Urinary bladder (tissue), 2 donors: ENCODE data around the gene SPOCK3. TPM values are rescaled to one million over a fixed set of nuclear protein-coding genes. Genes with fewer than 3 reads are reported as not detected.

Source experiments
- polyA plus RNA-seq: library from polyadenylated mRNA; stranded (reverse); fragments of 200-250 nt; gene quantifications from one replicate; pipeline ENCODE4 v1.2.3, GENCODE V29; 2013
- small RNA-seq: library from RNA; depleted of rRNA; stranded (forward); fragments of <200 nt; gene quantifications from one replicate; pipeline ENCODE3, GENCODE V24; 2014
- total RNA-seq: library from RNA; depleted of rRNA; stranded (reverse); fragments of >200 nt; gene quantifications from one replicate; pipeline ENCODE4 v1.2.3, GENCODE V29; 2014
- donor health status: healthy.

Gene SPOCK3
- total and polyA plus RNA-seq, 2 donors = 2.9 to 12.1 TPM

Small RNAs within 50 kb of the gene (small RNA-seq; reads per million reads assigned to genes)
- not detected for gene RNA5SP171
